Stimulated activated CD4-positive, alpha-beta T cell treated with anti-CD3 and anti-CD28 coated beads, Interleukin-12 subunit alpha, Interleukin-12 subunit beta, amount 100 ng/mL, for 48 hours (primary cell): ENCODE data around the gene KLHDC9.
A peak's percentile ranks its signal among the peaks of the same experiment; 100 is the strongest.
"Not testable (repeated sequence)": the region's sequence is repeated elsewhere in the genome, so short reads cannot be mapped to it uniquely, and the experiment has no call there.

Source experiments
- DNase-seq, 3 donors: peaks; one replicate each; pipeline ENCODE4 v3.0.0-alpha.2; 2020; ENCODE audit warnings: low read depth in 2 of 3, low spot score in 1 of 3

KLHDC9 gene

DNA sequence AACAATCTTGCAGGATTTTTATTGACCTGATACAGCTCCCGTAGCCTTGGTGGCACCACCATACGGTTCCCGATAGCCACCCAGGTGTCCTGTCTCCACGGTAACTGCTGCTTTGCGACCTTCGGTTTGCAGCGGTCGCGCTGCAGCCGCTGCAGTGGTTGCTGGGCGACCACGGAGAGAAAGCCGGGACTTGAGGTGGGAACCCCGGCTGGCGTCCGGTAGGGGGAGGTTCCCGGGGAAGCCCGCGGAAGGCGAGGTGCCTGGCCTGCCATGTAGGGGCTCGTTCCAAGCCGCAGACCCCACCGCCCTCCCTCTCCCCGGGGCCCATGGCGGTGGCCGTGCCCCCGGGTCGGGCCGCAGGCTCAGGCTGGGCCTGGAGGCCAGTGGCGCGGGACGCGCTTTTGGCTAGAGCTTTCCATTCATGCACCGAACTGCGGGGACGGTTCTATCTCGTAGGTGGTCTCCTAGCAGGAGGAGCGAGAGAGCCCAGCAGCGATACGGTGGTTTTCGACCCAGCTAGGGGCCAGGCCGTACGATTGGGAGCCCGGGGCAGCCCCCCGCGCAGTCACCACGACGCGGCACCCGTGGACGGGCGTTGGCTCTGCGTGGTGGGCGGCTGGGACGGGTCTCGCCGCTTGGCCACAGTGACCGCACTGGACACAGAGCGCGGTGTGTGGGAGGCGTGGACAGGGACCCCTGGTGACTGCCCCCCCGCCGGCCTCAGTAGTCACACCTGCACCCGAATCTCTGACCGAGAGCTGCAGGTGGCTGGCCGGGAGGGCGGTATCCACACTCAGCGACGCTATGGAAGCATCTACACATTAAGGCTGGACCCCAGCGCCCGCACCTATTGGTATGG lies at the start of gene KLHDC9:
TSS of gene KLHDC9 (plus strand) at position 152 of the 859 bp plus-strand sequence. CDS start at position 327, 175 bp downstream.
- DNase-seq: peak; percentile 49 to 60 (median 55)

DNA sequence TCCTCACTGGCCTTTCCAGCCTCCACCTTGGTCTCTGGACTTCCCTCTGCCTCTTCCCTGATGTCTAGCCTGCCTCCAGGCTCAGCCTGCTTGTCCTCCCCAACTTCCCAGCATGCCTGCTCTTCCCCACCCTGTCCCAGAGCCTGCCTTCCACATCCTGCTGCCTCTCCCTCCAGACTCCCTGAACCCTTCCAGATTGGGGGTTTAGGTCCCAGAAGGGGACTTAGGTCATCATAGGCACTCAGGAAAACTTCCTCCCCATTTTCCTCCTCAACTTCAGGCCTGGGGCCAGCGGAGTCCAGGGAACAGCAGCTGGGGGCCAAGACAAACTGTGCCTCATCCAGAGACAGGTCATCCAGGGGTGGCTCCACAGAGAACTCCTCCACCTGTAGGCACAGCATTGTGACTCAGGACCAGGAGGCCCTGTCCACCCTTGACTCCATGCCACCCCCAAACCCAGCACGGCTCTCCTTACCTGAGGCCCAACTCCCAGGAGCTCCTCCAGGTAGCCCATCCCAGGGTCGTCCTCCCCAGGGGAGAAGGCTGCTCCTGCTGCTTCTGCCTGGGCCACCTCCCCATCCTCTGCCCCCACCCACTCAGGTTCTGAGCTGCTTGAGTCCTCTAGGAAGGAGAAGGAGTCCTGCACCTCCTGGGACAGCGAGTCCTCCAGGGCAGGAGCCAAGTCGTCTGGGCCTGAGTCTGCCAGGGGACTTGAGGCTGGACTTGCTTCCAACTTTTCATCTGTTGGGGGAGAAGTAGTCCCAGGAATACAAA lies 49.0 kb upstream of the KLHDC9 start:
- DNase-seq: no peak

DNA sequence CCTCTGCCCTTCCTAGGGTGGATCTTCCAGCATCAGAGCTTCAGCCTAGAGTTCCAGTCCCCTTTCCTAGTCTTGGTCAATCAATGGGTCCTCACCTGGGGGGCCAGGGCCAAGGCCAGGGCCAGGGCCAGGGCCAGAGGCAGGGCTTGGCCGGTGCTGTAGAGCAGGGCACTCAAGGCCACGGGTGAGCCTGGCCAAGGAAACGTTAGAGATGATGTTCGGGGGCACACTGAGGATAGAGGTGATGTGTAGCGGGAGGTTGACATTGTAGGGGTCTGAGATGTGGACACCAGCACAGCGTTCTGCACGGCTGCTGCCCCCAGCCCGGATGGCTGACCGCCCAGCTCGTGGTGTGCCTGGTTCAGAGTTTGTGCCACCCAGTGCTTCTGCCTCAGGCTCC lies 46.9 kb upstream of the KLHDC9 start:
- DNase-seq: no peak

- DNase-seq: no peak
These were observed 45.3 kb upstream of the KLHDC9 start for GRCh38 chr1:161052899-161053298.

DNA sequence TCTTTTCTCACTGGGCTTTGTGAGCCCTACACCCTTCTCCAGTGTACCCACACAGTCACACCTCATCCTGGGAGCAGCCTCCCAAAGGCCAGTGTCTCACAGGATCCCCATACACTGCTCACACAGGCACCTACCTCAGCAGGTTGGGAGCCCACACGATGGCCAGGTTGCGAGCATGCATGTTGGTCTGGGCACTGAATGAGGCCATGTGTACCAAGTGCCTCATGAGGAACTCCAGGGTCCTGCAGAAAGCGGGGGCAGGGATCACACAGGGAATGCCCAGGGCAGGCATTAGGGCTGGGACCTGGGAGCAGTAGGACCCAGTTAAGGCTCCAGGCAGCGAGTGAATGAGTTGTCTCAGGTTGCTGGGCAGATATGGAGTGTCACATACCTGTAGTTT lies 43.9 kb upstream of the KLHDC9 start:
- no peak for DNase-seq

DNA sequence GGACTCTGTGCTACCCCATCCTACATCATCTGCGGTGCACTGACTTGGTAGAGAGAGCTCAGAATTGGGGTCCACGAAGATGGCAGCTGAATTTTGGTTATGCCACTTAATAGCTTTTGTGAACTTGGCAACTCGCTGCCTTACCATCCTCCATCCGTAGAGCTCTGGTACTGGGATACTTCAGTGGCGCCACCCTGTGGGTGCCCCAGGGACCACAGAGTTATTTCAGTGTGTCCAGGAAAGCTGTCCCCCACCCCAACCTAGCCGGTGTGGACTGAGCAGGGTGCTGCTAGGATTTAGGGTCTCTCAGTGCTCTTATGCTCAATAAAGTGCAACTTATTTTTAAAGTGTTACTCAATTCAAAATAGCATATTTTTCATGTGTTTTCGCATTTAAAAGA lies 43.4 kb upstream of the KLHDC9 start:
- DNase-seq: no peak

- DNase-seq: no peak
These were observed 38.9 kb upstream of the KLHDC9 start for GRCh38 chr1:161059293-161059692.

GRCh38 chr1:161061419-161061818 lies 36.7 kb upstream of the KLHDC9 start:
- no peak for DNase-seq

GRCh38 chr1:161063936-161064335 lies 34.2 kb upstream of the KLHDC9 start:
- not testable (repeated sequence) for DNase-seq

GRCh38 chr1:161065681-161066080 lies 32.5 kb upstream of the KLHDC9 start:
- DNase-seq: not testable (repeated sequence)

DNA sequence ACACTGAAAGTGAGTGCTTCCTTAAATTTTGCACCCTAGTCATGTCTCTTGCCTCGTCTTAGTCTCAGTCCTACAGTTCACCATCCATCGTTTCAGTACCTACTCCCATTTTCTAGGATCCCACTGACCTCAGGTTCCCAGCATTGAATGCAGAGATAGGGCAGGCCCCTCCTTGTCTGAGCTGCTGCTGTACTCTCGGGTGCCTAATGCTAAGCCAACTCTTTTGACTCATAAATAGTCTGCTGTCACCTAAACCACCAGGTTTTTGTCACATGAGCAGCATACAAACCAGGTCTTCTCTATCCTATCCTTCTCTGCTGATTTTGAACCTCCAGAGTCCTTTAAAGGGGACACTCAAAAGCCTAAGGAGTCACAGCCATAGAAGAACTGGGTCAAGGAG lies 31.5 kb upstream of the KLHDC9 start:
- DNase-seq: no peak

DNA sequence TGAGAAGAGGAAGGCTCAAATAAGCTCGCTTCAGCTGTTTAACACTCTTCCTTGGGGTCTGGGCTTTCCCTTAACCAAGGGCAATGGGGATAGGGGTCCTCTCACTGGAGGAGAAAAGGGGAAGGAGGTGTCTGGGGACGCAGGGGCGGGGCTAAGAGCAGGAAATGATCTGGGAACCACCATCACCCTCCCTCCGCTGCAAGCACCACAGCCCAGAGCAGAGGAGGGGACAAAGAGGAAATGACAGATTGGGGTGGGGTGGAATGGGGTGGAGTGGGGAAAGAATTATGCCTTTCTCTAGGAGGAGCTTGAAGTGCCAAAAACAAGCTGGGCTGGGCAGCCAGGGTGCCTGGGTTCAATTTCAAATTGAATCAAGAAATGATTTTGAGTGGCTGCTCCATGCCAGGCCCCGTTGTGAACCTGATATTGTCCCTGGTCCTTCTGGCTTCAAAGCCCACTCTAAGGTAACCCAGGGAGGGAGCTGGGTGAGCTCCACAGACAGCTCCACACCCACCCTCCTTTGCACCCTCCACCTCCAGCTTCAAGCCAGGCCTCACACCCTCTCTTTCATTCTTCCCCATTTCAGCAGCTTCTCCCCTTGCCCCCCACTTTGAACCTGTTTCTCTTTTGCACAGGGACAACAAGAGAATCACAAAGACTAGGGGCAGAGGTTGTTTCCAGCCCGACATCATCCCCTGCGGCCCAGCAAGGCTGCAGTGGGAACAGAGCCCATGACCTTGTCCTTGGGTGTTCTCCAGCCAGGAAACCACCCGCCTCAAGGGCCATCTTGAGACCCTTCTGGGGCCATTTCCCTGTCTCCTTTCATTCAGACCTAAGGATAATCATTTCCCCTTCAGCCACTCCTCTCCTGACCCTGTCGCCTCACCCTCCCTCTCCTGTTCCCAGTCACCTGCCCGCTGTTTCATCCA lies 29.6 kb upstream of the KLHDC9 start:
- DNase-seq: peak; percentile 71 to 77 (median 76)

DNA sequence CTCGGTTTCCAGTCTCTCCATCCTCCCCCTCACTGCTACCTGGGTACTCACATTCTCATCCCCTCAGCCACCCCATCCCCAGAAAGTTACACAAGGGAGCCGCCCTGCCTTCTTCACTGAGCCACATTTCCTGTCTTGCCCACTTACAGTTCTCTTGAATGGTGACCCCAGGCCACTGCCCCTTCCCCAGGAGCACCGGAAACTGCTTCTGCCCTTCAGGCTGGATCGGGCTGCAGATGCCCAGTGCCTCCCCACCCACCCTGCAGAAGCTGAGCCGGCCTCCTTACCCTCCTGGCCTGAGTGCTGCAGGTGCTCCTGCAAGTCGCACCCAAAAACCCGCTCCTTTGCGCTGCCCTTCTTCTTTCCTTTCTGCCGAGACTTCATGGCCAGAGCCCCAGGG lies 28.9 kb upstream of the KLHDC9 start:
- DNase-seq: no peak

- peak; percentile 74 to 84 (median 81) for DNase-seq
These were observed 28.4 kb upstream of the KLHDC9 start, which contains the start of gene ARHGAP30 for GRCh38 chr1:161069731-161070270. Gene ARHGAP30 (minus strand): TSS chr1:161069891. CDS start chr1:161069624, 267 bp downstream.

- no peak for DNase-seq
These were observed 27.4 kb upstream of the KLHDC9 start for GRCh38 chr1:161070761-161071160.

DNA sequence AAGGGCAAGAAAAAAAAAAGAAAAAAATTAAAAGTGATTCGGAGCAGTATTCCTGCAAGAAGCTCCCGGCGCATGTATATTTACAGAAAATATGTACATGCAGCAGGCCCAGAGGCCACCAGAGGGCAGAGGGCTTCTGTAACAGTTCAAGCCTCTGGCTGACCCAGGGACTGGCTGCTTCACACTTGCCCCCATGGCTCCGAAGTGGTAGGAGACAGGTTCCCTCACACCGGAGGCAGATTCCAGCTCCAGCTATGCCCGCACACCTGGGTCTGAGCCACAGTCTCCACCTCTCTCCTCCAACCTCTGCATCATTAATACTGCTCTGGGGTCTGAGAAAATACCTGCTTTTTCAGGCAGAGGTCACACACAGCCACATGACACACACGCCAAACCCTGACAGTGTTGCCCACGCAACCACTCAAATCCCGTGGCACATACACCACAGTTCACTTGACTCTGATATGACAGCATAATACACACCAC lies 26.2 kb upstream of the KLHDC9 start:
- DNase-seq: peak in 2 of 3 donors; percentile 36 to 48

DNA sequence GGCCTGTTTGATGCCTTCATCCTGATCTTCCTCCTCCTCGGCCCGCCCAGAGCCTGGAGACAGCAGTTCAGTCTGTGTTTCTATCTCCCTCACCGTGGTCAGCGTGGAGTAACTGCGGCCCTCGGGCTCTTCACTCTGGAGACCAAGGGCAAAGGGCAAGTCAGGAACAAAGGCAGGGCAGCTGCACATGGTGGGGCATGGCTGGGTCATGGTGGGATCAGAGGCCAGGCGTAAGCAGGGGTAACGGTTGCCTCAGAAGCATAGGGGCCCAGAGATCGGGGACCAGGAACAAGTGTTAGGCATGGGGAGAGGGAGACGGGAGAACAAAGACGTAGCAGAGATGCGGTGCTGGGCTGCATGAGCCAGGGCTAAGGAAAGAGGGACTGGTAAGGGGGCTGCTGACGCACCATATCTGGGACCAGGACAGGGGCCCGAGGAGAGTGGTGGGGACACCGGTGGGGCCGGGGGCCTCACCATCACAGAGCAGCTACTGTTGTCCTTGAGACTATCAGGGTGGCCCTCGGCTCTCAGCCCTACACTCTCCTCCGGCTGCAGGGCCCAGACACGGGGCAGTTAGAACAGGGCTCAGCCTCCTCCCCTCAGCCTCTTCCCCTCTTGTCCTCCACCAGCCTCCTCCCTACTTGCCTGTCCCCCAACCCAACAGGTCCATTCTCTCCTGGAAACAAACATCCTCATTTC lies 25.3 kb upstream of the KLHDC9 start:
- DNase-seq: no peak

DNA sequence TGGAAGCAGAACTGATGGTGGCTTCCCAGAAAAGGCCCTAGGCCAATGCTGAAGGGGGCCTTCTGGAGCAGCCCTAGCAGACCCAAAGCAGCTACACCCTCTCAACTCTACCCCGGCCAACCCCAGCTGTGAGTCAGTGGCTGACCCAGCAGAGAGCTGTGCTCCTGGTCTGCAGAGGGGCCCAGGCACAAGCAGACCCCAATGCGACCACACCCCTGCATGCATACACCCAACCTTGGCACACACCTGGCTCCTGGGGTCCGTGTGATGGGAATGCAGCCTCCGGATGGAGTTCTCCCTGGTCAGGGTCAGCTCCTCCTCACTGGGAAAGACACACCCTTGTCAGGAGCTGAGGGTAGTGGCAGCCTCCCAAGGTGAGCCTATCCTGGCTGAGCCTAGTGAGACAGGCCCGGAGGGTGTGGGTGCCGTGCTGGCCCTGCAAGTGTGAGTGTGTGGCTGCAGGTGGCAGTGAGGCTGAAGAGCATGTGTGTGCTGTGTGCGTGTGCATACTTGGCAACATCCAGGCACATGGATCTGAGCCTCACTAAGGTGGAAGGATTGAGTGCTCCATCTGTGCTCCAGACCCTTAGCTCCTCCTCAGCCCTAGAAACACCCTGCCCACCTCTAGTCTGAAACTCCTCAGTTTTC lies 24.6 kb upstream of the KLHDC9 start:
- DNase-seq: no peak

DNA sequence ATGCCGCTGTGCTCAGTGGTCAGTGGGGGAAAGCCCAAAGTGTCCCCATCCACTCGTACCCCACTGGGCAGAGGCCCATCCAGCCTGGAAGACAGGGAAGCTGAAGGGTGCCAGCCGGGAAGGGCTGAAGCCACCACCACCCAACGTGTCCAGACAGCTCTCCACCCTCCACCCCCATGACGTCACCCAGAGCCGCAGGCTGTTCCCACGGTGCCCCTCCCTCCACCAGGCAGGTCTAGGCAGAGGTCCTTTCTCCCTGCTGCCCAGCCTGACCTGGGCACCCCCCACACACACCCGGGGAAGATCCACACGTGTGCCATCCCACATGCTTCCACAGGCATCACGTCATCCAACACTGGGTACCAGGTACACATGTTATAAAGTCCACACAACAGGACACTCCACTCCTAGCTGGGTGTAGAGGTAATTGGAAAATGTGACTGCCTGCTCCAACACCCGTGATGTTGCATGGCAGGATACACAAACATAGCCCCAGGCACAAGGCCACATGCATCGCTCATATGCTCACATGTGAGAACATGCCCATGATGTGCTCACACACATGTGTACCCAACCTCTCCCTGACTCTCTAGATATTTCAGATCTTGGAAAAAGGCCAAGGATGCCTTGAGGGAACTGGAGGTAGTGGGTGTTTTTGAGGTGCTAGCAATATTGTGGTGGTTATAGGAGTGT lies 23.3 kb upstream of the KLHDC9 start:
- no peak for DNase-seq
